ENCODE measurements around the gene BLOC1S2. TPM values are rescaled to one million over a fixed set of nuclear protein-coding genes. Genes with fewer than 3 reads are reported as not detected.
"Not testable (repeated sequence)": the region's sequence is repeated elsewhere in the genome, so short reads cannot be mapped to it uniquely, and the experiment has no call there.

Gene BLOC1S2
- total RNA-seq, result 18.2 TPM
- long read RNA-seq, transcript BLOC1S2-202 (5 exons, 1,249 nt), result major isoform, 24 of 28 reads
- long read RNA-seq, partial matches to known transcripts, result 0 of 28 reads
- long read RNA-seq, other reads (novel, unspliced or antisense), result 2 of 28 reads

DNA sequence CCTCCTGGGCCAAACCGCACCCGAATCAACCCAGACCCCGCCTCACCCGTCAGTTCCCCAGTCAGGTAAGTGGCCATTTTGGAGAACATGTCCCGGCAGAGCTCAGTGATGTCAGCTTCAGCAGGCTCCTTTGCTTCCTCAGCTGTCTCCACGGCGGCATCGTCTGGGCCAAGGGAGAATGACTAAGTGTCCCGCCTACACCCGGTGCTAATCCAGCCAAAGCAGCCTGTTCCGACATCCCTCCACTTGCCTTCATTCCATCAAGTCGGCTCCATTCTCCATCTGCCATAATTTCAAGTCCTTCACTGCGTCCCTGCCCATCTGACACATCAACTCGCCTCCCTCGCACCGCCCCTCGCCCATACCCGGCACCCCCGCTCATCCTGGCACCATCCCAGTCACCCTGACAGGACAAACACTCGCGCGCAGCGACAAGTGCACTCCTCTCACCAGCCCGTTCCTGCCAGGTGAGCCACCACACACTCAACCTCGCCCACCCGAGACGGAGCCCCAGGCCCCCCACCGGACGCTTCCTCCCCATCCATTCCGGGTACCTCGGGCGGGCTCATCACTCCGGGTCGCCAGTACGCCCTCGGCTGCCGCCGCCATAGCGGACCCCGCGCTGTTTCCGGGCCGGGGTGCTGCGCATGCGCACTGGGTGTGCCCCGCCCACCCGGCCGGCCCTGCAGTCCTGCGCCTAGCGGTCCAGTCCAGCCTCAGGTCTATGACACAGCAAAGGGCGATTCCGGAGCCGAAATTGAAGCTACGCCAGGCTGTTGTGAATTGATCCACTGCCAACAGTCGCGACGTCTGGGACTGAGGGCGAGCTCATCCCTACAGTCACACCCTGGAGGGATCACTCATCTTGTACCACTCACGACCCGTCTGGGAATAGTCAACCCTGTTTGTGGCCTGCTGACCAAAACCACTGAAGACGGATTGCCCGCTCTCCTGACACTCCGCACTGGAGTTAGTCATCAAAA lies at the start of gene BLOC1S2:
Gene BLOC1S2, minus strand, starts transcription at position 630 of the 983 bp plus-strand sequence. Its CDS starts 21 bp downstream, at position 609.
- ATAC-seq (peak; percentile 98), DNase-seq (peak; percentile 92)
- intact Hi-C loops (cut with micrococcal nuclease), result no loop called here

DNA sequence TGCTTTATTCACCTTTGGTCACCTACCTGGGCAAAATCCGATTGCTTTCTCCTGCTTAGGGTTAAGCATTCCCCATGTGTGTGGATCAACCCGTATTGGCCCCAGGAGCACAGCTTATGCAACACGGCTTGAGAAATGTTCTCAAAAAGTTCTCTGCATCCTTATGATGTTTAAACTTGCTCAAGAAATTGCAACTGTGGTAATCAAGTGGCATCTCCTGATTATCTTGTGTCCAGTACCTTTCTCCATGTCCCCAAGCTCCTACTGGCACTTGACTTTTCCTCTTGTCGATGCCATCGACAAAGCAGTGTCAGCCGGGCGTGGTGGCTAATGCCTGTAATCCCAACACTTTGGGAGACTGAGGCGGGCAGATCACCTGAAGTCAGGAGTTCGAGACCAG lies 48.3 kb upstream of the BLOC1S2 start:
- intact Hi-C loops (cut with micrococcal nuclease), result loop anchor here (2.0 kb wide), 1 partner anchor 100 kb away; no protein-coding TSS in a partner anchor
- ATAC-seq (no peak), DNase-seq (no peak)

DNA sequence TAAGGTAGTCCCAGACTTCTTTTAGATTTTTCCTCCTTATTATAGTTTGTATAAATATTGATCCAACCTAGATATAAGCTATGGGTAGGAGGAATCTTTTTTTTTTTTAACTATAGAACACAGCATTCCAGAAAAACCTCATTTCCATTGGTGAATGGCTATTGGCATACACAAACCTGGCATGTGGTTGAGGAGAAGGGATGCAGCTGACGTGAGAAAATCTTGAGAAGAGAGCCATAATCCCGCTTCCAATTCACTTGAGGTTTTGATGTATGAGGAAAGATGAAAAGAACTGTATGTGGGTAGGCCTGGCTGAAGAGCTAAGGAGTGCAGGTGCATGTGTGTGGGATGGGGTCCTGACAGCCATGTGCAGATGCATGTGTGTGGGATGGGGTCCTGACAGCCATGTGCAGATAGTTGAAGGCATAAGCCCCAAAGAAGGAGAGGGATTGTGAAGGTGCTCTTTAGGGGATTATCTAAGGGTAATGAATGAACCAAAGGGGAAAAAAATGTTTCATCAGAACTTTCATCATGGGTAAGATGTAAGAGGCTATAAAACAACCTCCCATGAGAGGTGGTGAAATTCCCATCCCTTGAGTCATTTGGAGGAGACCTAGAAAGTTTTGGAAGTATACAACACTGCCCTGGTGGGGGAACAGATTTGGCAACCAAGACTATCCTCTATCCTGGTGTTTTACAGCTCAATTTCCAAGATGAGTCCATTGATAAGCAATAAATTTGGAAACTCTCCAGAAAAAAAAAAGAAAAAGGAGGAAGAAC lies 47.4 kb upstream of the BLOC1S2 start:
- intact Hi-C loops (cut with micrococcal nuclease), result loop anchor here (2.0 kb wide), 1 partner anchor 101 kb away; no protein-coding TSS in a partner anchor
- no peak for ATAC-seq
- DNase-seq, result no peak

DNA sequence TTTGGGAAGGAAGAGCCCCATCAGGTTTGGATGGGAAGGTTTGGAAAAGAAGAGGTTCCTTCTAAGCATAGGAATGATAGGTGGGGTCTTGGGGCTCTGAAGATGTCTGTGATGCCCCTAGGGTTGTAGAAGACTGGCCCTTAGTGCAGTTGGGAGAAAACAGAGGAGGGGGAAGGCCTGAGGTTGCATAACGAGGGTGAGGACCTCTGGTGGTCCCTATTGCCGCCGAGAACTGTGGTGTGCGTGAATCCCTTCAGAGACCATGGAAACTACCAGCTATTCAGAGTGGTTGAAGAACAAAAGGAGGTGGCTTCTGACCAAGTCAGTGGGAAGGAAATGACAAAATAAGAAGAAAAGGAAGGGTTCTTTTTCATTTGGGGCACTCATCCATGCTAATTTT lies 46.6 kb upstream of the BLOC1S2 start:
- DNase-seq, result no peak
- intact Hi-C loops (cut with micrococcal nuclease), result no loop called here

DNA sequence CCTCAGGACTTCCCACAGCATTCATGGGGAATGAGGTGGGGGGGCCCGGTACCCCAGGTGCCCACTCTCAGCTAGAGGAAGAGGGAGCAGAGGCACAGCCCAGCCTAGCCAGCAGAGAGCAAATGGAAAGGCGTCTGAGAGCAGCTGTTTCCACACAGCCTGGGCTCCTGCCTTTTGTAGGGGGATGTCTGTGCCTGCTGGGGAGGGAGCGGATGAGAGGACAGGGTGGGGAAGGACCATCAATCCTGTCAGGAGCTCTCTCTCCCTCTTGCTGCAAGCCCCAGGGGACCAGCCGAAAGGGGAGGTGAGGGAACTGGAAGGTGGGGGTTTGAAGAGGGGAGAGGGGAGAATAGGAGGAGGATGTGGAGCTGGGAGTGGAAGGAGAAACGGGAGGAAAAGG lies 43.6 kb upstream of the BLOC1S2 start, which contains the start of gene PKD2L1:
Gene PKD2L1, minus strand, starts transcription at position 150 of the 400 bp plus-strand sequence. Its CDS starts 125 bp downstream, at position 25.
- intact Hi-C loops (cut with micrococcal nuclease), result no loop called here
- DNase-seq, result no peak
- ATAC-seq, result no peak

More for the DNA sequence above, 46.6 kb upstream of the BLOC1S2 start:
- ATAC-seq, result no peak

DNA sequence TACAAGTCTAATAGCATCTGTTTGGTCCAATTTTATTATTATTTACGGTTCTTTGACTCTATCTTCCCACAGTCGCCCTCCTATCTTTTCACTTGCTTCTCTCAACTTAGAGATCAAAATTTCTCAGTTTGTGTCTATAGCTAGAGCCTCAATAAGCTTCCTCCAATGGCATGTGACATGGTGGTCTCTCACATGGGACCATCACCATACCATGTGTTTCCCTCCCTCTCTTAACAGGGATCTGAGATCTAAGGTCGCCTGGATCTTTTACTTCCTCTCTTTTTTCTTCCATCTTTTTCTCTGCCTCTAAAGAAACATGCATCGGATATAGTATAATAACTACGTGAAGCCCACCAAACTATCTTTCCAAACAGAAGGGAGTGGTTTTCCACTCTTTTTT lies 41.7 kb upstream of the BLOC1S2 start:
- DNase-seq (no peak), ATAC-seq (no peak)
- intact Hi-C loops (cut with micrococcal nuclease), result no loop called here

DNA sequence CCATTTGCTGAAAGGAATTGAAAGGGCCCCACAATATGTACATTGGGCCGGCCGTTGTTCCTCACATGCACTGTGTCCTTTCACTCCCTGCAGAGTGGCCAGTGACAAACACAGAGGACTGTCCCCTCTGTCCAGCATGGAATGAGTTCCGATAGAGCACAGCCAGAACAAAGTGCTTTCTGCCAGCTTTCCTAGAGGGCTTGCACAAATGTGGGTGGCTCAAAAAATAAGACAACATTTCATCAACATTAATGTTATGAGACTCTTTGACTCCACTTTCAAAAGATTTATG lies 41.2 kb upstream of the BLOC1S2 start:
- DNase-seq (no peak), ATAC-seq (no peak)
- intact Hi-C loops (cut with micrococcal nuclease), result no loop called here

DNA sequence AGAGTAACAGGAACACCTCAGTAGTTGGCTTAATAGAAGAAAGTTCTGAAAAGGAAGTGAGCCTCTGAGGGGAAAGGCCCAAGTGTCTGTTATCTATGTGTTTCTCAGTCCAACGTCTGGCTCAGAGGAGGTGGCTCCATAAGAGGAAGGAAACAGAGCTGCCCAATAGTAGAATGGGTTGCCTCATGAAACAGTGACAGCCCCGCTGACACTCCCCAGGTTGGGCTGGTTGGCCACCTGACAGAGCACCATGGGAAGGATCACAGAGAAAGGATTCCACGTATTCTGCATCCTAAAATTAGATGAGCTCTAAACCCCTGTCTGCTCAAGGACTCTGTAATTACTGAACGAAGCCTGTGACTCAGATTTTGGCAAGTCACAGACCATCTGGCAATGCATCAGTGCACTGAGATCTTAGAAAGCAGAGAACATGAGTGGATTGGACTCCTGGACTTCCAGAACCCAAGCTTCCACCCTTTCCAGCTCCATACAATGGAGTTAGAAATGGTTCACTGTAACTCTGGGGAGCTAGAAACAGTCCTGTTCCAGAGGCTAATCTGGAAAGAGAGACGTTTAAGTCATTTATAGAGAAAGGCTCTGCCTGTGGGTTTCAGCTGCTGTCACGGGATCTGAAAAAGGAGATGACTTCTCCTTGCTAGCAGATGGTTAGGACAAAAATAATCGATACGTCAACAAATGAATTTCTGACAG lies 40.7 kb upstream of the BLOC1S2 start:
- intact Hi-C loops (cut with micrococcal nuclease), result no loop called here
- ATAC-seq (peak; percentile 80), DNase-seq (no peak)

DNA sequence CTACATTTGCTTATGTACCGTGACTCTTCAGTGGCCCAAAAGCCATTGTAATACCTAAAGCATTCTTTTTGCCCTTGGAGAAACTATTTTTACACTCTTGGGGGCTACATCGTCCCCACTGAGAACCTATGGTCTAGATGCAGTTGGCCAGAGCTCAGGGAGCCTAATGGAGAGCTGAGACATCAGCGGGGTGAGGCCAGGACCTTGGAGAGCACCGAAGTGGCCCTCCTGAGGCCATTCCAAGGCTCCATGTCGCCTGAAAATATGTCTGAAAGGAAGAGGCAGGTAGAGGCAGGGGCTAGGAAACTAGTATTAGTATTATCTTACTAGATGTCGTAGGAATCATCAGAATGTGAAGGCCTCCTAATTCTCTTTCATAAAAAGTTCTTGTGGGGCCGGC lies 38.7 kb upstream of the BLOC1S2 start:
- intact Hi-C loops (cut with micrococcal nuclease), result no loop called here
- ATAC-seq, result no peak
- no peak for DNase-seq

DNA sequence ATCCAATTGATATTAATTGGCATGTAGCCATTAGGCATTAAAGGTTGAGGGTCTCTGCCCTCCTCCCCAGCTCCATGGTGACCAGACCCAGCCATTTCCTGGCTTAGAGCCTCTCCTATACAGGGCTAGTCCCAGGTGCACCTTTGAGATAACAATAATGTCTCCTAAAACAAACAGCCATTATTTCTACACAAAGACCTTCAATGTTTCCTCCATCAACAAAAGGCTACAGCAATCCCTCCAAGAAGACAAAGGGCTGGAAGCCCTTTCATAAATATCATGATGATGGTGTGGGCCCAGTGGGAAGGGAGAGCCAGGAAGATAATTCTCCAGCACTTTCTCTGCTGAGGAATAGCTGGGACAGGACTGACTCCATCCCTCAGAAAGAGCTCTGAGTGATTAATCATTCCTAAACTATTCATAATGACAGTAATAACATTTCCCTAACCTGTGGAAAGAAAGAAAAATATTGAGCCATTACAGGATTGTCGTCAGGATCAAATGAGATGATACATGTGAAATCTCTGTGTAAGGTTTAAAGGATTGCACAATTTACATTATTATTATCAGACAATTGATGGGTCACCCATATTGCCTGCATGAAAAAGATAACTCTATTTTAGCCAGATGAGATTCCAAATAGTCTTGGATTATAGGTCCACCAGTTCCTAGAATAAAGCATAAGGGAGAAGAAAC lies 33.4 kb upstream of the BLOC1S2 start:
- ATAC-seq (no peak), DNase-seq (no peak)
- intact Hi-C loops (cut with micrococcal nuclease), result no loop called here

DNA sequence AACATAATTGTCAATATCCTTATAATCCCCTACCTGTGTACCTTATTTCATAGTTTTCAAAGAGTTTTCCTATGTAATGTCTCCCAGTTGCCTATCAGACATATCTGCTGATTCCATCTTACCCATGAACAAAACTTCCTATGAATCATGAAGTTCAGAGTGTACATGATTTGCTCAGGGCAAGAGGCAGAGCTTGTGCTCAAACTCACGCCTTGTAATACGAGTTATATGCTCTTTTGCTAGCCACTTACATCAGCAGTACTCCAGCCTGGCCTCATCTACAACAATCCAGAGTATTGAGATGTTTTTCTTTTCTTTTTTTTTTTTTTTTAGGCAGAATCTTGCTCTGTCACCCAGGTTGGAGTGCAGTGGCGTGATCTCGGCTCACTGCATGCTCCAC lies 31.7 kb upstream of the BLOC1S2 start:
- DNase-seq, result no peak
- ATAC-seq, result no peak
- intact Hi-C loops (cut with micrococcal nuclease), result no loop called here

DNA sequence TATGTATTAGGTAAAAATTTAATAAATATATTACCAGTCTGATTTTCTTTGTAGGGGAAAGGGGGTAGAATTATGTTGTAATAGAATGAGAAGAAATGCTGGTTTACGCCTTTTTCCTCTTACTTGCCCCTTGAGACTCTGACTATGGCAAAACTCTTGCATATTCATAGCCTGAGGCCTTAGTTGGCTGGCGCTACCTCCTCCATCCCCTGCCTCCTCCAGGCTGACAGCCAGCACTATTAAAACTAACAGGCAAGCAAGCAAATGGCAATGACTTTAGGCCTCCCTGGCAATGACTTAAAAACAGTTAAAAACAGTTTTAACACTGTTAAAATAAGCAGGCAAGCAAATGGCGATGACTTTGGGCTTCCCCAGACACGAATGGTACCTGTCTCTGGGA lies 29.1 kb upstream of the BLOC1S2 start:
- DNase-seq (no peak), ATAC-seq (no peak)
- intact Hi-C loops (cut with micrococcal nuclease), result no loop called here

DNA sequence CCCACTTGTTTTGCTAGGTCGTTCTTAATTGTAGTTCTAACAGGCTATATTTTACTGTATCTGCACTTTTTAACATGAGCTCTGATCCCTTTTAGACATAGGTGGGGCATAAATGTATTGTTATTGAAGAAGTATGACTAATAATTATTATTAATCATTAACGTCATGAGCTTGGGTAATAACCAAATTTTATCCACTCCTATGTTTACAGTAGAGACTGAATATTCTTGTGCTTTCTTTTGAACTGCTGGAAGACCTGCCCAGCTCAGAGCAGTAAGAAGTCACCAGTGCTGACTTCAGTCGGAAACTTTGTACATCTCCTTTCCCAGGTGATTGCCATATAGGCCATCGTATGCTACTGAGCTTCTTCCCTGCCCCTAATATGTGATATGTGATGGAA lies 24.8 kb upstream of the BLOC1S2 start:
- no peak for ATAC-seq
- intact Hi-C loops (cut with micrococcal nuclease), result no loop called here
- DNase-seq, result no peak

DNA sequence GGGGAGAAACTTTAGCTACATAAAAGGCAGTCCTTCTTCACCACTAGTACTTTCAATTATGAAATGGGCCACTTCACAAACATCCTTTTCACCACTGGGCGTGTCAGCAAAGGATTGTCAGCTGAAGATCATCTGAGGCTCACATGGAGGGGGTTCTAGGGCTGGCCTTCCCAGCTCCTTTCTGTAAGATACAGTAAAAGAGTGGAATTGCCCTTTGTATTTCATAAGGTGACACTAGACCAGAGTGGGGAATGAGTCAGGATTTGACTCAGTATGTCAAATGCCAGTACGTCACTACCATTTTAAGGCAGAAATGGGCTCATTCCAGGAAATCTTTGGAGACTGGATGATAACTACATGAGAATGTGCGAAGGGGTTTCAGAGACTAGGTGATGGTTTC lies 21.2 kb upstream of the BLOC1S2 start:
- DNase-seq, result no peak
- intact Hi-C loops (cut with micrococcal nuclease), result no loop called here
- ATAC-seq, result no peak

DNA sequence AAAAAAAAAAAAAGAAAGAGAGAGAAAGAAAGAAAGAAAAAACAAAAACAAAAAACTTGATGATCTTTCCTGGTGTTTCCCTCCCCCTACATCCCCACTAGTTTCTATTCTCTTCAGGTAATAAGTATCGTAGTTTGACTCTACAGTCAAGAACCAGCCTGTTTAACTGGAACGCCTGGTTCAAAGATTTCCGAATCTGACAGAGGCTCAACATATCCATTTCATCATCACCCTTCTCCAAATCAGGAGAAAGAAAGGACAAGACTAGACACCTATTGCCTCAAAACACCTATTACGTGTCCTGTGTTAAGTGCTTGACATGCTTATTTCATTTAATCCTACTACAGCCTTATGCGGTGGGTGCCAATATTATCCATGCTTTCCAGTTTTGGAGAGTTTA lies 20.4 kb upstream of the BLOC1S2 start:
- ATAC-seq (no peak), DNase-seq (no peak)
- intact Hi-C loops (cut with micrococcal nuclease), result no loop called here

DNA sequence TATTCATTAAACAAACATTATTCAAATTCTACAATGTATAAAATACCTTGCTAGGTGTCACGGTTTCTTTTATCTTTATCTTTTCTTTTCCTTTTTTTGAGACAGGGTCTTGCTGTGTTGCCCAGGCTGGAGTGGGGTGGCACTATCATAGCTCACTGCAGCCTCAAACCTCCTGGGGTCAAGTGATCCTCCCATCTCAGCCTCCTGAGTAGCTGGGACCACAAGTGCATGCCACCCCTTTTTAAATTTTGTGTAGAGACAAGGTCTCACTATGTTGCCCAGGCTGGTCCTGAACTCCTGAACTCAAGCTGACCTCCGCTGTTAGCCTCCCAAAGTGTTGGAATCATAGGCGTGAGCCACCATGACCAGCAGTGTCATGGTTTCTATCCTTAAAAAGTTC lies 17.9 kb upstream of the BLOC1S2 start:
- no peak for ATAC-seq
- DNase-seq, result no peak
- intact Hi-C loops (cut with micrococcal nuclease), result no loop called here

DNA sequence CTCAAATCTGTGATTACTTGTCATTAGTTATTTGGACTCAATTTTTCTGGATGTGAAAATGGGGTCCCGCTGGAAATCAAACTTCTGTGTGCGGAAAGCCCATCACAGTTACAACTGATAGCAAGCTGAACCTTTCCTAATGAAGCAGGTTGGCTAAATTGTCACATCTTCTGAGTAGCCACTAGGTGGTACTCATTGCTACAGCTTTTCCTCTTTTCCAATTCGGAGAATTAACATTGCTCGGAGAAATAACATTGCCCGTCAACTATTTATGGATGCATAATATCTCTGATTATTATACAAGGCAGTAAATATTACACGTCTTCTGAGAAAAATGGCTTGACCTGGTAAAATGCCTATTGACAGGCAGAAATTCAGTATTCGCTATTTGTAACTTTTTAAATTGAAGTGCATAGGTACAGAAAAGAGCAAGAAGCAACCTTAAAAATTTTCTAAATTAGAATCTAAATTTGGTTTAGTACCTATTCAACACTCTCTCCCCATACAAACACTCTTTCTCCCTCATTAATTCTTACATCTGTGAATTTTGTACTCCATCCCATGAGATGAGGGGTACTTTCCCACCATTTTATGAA lies 17.3 kb upstream of the BLOC1S2 start:
- intact Hi-C loops (cut with micrococcal nuclease), result no loop called here
- DNase-seq (no peak), ATAC-seq (no peak)

DNA sequence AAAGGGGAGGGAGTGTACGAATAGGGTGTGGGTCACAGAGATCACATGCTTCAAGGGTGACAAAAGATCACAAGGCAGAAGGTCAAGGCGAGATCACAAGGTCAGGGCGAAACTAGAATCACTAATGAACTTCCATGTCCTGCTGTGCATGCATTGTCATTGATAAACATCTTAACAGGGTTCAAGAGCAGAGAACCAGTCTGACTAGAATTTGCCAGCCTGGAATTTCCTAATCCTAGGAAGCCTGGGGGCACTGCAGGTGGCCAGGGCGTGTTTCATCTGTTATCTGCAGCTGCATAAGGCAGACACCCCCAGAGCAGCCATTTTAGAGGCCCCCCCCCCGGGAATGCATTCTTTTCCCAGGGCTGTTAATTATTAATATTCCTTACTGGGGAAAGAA lies 14.6 kb upstream of the BLOC1S2 start:
- DNase-seq; intact Hi-C loops (cut with micrococcal nuclease); ATAC-seq: not testable (repeated sequence)
